ENCODE measurements around the gene MUC4. TPM values are rescaled to one million over a fixed set of nuclear protein-coding genes. Genes with fewer than 3 reads are reported as not detected.

Gene MUC4
- total and polyA plus RNA-seq, 10 of the 15 experiments (the other 5 are each of a cell fraction or from before 2014, with no cell fraction given), result 0.02 to 0.46 (median 0.27) TPM; not detected in 4

DNA sequence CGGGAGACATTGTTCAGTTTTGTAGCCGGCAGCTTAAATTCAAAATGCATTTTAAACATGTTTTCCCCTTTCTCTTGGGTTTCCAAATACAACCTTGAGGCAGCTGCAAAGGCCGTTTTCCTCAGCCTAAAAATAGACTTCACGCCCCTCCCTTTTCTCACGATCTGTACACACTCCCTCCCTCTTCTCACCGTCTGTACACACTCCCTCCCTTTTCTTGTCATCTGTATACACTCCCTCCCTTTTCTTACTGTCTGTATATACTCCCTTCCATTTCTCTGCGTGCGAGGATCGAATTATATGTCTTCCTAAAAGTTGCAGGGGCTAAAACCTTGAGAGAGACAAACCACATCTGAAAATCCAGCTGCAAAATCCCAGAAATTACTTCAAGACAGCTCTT lies 8.9 kb downstream of the MUC4 start:
- no peaks in the 10 kb centered on the region; the same call in 2 of the 3 replicates for H3K9me3 ChIP-seq (replicated peaks; ENCODE audit: control insufficient read depth, insufficient read depth, low read length)
- H3K4me3 ChIP-seq, result no peak overlapping the region
- TF ChIP-seq ATF7 (IDR thresholded peaks at IDR 0.05; ENCODE audit: low read depth) (no peak), CHD1 (IDR thresholded peaks at IDR 0.05; ENCODE audit: low read depth, low read length) (no peak), POLR2AphosphoS5 (IDR thresholded peaks at IDR 0.05; ENCODE audit: low read length) (no peak), RCOR1 (conservative IDR thresholded peaks at IDR 0.05; ENCODE audit: low read depth, low read length) (no peak), POU2F2 (IDR thresholded peaks at IDR 0.05; ENCODE audit: borderline replicate concordance, low read depth, low read length) (no peak), TBL1XR1 (IDR thresholded peaks at IDR 0.05; ENCODE audit: low read depth, low read length) (no peak), MYB (IDR thresholded peaks at IDR 0.05; ENCODE audit: borderline replicate concordance, low read depth, low read length) (no peak), NFYA (IDR thresholded peaks at IDR 0.05; ENCODE audit: borderline replicate concordance, low read depth, low read length) (no peak), SMAD5 (IDR thresholded peaks at IDR 0.05; ENCODE audit: low read depth) (no peak), SREBF2 (IDR thresholded peaks at IDR 0.05; ENCODE audit: low read length) (no peak), POLR2A (IDR thresholded peaks at IDR 0.05; ENCODE audit: low read depth, low read length) (no peak)
- TF ChIP-seq, protein P1, sequence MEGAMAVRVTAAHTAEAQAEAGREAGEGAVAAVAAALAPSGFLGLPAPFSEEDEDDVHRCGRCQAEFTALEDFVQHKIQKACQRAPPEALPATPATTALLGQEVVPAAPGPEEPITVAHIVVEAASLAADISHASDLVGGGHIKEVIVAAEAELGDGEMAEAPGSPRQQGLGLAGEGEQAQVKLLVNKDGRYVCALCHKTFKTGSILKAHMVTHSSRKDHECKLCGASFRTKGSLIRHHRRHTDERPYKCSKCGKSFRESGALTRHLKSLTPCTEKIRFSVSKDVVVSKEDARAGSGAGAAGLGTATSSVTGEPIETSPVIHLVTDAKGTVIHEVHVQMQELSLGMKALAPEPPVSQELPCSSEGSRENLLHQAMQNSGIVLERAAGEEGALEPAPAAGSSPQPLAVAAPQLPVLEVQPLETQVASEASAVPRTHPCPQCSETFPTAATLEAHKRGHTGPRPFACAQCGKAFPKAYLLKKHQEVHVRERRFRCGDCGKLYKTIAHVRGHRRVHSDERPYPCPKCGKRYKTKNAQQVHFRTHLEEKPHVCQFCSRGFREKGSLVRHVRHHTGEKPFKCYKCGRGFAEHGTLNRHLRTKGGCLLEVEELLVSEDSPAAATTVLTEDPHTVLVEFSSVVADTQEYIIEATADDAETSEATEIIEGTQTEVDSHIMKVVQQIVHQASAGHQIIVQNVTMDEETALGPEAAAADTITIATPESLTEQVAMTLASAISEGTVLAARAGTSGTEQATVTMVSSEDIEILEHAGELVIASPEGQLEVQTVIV (IDR thresholded peaks at IDR 0.05; ENCODE audit: borderline replicate concordance, partially characterized antibody), result no peak
- TF ChIP-seq, protein P2, sequence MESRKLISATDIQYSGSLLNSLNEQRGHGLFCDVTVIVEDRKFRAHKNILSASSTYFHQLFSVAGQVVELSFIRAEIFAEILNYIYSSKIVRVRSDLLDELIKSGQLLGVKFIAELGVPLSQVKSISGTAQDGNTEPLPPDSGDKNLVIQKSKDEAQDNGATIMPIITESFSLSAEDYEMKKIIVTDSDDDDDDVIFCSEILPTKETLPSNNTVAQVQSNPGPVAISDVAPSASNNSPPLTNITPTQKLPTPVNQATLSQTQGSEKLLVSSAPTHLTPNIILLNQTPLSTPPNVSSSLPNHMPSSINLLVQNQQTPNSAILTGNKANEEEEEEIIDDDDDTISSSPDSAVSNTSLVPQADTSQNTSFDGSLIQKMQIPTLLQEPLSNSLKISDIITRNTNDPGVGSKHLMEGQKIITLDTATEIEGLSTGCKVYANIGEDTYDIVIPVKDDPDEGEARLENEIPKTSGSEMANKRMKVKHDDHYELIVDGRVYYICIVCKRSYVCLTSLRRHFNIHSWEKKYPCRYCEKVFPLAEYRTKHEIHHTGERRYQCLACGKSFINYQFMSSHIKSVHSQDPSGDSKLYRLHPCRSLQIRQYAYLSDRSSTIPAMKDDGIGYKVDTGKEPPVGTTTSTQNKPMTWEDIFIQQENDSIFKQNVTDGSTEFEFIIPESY (IDR thresholded peaks at IDR 0.05), result no peak
- TF ChIP-seq, protein P3, sequence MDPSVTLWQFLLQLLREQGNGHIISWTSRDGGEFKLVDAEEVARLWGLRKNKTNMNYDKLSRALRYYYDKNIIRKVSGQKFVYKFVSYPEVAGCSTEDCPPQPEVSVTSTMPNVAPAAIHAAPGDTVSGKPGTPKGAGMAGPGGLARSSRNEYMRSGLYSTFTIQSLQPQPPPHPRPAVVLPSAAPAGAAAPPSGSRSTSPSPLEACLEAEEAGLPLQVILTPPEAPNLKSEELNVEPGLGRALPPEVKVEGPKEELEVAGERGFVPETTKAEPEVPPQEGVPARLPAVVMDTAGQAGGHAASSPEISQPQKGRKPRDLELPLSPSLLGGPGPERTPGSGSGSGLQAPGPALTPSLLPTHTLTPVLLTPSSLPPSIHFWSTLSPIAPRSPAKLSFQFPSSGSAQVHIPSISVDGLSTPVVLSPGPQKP (IDR thresholded peaks at IDR 0.05; ENCODE audit: low read depth, low read length), result no peak
- H3K27me3 ChIP-seq (replicated peaks in 1 of 2; ENCODE audit: control insufficient read depth in 2 of 2, insufficient read depth in 2 of 2, low read length in 1 of 2), result peaks cover 0 to 5% of the 10 kb centered on the region in 2 experiments; a peak in 3 of 4 replicates
- no peaks in the 10 kb centered on the region for H3K4me1 ChIP-seq (ENCODE audit: control insufficient read depth, insufficient read depth, low read length)
- no peak overlapping the region for H3K4me2 ChIP-seq (ENCODE audit: control insufficient read depth, insufficient read depth)
- FAIRE-seq (no peak), DNase-seq (ENCODE audit: low read depth, low spot score) (no peak), ATAC-seq (no peak)
- H3K36me3 ChIP-seq (ENCODE audit: control insufficient read depth in 2 of 2, insufficient read depth in 2 of 2, low read length in 1 of 2), result no peaks in the 10 kb centered on the region
- ChIA-PET CTCF (no interaction called here), POLR2A (no interaction called here), RAD21 (ENCODE audit: unreplicated experiment) (no interaction called here), SMC1A (ENCODE audit: uncharacterized antibody, unreplicated experiment) (no interaction called here)
- no TSS peak for BruUV-seq (replicated peaks)
- H4K20me1 ChIP-seq (ENCODE audit: control insufficient read depth, insufficient read depth), result no peaks in the 10 kb centered on the region
- H3K79me2 ChIP-seq (ENCODE audit: control insufficient read depth, insufficient read depth, low read length), result no peaks in the 10 kb centered on the region
- H2AFZ ChIP-seq (ENCODE audit: control insufficient read depth, low read depth, low read length), result no peak overlapping the region
- in situ Hi-C loops (cut with MboI) (no loop called here), intact Hi-C loops (cut with micrococcal nuclease; ENCODE audit: unreplicated experiment) (no loop called here)
- no peak overlapping the region for H3K27ac ChIP-seq (ENCODE audit: control insufficient read depth, insufficient read depth)
- no peak overlapping the region for H3K9ac ChIP-seq (ENCODE audit: control insufficient read depth, insufficient read depth, low read length)
- 41% methylated on average over 9 of the region's 9 CpGs for WGBS (ENCODE audit: insufficient coverage, insufficient replicate concordance, low lambda C conversion rate, missing lambda C conversion rate)

All from GM12878 (cell line).